ENCODE data around the gene SETD4.

SETD4 gene

DNA sequence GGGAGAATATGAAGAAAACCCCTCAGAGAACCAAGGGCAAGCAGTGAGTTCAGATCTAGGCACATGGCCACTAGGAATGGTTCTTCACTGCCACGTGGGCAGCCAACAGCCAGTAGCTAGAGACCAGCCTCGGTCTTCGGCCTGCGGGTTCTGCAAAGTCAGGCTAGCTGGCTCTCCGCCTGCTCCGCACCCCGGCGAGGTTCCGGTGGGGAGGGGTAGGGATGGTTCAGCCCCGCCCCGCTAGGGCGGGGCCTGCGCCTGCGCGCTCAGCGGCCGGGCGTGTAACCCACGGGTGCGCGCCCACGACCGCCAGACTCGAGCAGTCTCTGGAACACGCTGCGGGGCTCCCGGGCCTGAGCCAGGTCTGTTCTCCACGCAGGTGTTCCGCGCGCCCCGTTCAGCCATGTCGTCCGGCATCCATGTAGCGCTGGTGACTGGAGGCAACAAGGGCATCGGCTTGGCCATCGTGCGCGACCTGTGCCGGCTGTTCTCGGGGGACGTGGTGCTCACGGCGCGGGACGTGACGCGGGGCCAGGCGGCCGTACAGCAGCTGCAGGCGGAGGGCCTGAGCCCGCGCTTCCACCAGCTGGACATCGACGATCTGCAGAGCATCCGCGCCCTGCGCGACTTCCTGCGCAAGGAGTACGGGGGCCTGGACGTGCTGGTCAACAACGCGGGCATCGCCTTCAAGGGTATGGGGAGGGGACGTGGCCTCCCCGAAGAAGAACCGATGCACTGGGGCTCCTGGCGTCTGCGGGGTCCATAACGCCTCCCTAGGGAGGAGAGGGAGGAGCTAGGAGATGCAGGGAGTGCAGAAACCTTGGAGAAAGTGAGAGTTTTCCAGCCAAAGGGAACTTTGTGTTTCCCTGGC lies 9.6 kb upstream of the SETD4 start, which contains the start of gene CBR1:
CBR1 (plus strand) TSS at position 312 of the 871 bp plus-strand sequence; CDS start at position 404, 92 bp downstream.
- peak within 1 kb of the TSS in 1 of 2 experiments; percentile 19 for H3K14ac ChIP-seq (ENCODE audit: low read length in 2 of 2)
- no peak within 1 kb of the TSS for H2AK5ac ChIP-seq (ENCODE audit: low read length, severe bottlenecking)
- H3K4me3 ChIP-seq (ENCODE audit: insufficient read depth in 1 of 2, low read depth in 1 of 2, low read length in 2 of 2): peak within 1 kb of the TSS; percentile 9 to 91
- H4K8ac ChIP-seq (ENCODE audit: low read length): peak within 1 kb of the TSS; percentile 19
- no peak within 1 kb of the TSS for H2BK15ac ChIP-seq (ENCODE audit: low read depth, poor library complexity, severe bottlenecking)
- H2BK12ac ChIP-seq (ENCODE audit: low read length in 2 of 2): no peak within 1 kb of the TSS
- peaks cover 0 to 35% of the 10 kb centered on the region in 2 experiments for H3K36me3 ChIP-seq (ENCODE audit: control insufficient read depth in 1 of 2, insufficient read depth in 2 of 2, low read depth in 1 of 2, low read length in 2 of 2)
- peak within 1 kb of the TSS; percentile 3 for H4K91ac ChIP-seq (ENCODE audit: low read length)
- H3K4ac ChIP-seq (ENCODE audit: low read depth in 1 of 2, low read length in 2 of 2): no peak within 1 kb of the TSS
- H3K4me1 ChIP-seq (ENCODE audit: control insufficient read depth, insufficient read depth, low read depth, low read length): no peaks in the 10 kb centered on the region
- peaks cover 0 to 13% of the 10 kb centered on the region in 2 experiments for H3K27me3 ChIP-seq (ENCODE audit: control insufficient read depth in 1 of 2, insufficient read depth in 1 of 2, low read length in 2 of 2)
- H3K9ac ChIP-seq (ENCODE audit: low read length): peak within 1 kb of the TSS; percentile 90
- no peak within 1 kb of the TSS for H2AFZ ChIP-seq (ENCODE audit: low read depth, low read length)
- H3K9me3 ChIP-seq (ENCODE audit: control insufficient read depth, low read length): peaks cover 5% of the 10 kb centered on the region
- no peak within 1 kb of the TSS for H2BK5ac ChIP-seq (ENCODE audit: low read depth, low read length, poor library complexity, severe bottlenecking)
- no peaks in the 10 kb centered on the region for H3K79me1 ChIP-seq (replicated peaks; ENCODE audit: low read length, poor library complexity, severe bottlenecking)
- no peak within 1 kb of the TSS for H3K27ac ChIP-seq (ENCODE audit: low read length, poor library complexity, severe bottlenecking)
- H2BK120ac ChIP-seq (ENCODE audit: low read depth, low read length): no peak within 1 kb of the TSS
- peak; percentile 69 for DNase-seq
- no peak within 1 kb of the TSS for H3K4me2 ChIP-seq (ENCODE audit: low read length, poor library complexity, severe bottlenecking)
- WGBS: 75% methylated on average over 71 of the region's 71 CpGs
- no peak within 1 kb of the TSS for H3K23ac ChIP-seq (ENCODE audit: low read length in 2 of 2)
- peak within 1 kb of the TSS; percentile 45 to 82 for H3K18ac ChIP-seq (ENCODE audit: low read depth in 1 of 2, low read length in 2 of 2)

GRCh38 chr21:36068748-36069398 lies 8.5 kb upstream of the SETD4 start:
- Histone ChIP-seq H3K9ac (ENCODE audit: low read length) (peak overlapping the region; percentile 90), H2BK12ac (ENCODE audit: low read length in 2 of 2) (no peak overlapping the region), H3K4me3 (ENCODE audit: insufficient read depth in 1 of 2, low read depth in 1 of 2, low read length in 2 of 2) (peak overlapping the region in 1 of 2 experiments; percentile 91), H2AFZ (ENCODE audit: low read depth, low read length) (no peak overlapping the region), H4K91ac (ENCODE audit: low read length) (no peak overlapping the region), H3K27me3 (ENCODE audit: control insufficient read depth in 1 of 2, insufficient read depth in 1 of 2, low read length in 2 of 2) (peaks cover 0 to 13% of the 10 kb centered on the region in 2 experiments), H3K79me1 (replicated peaks; ENCODE audit: low read length, poor library complexity, severe bottlenecking) (no peaks in the 10 kb centered on the region), H3K14ac (ENCODE audit: low read length in 2 of 2) (no peak overlapping the region), H3K18ac (ENCODE audit: low read depth in 1 of 2, low read length in 2 of 2) (no peak overlapping the region), H2BK15ac (ENCODE audit: low read depth, poor library complexity, severe bottlenecking) (no peak overlapping the region), H3K36me3 (ENCODE audit: control insufficient read depth in 1 of 2, insufficient read depth in 2 of 2, low read depth in 1 of 2, low read length in 2 of 2) (peaks cover 0 to 30% of the 10 kb centered on the region in 2 experiments), H4K8ac (ENCODE audit: low read length) (no peak overlapping the region), H3K4me2 (ENCODE audit: low read length, poor library complexity, severe bottlenecking) (no peak overlapping the region), H2BK120ac (ENCODE audit: low read depth, low read length) (no peak overlapping the region), H2AK5ac (ENCODE audit: low read length, severe bottlenecking) (no peak overlapping the region), H2BK5ac (ENCODE audit: low read depth, low read length, poor library complexity, severe bottlenecking) (no peak overlapping the region), H3K9me3 (ENCODE audit: control insufficient read depth, low read length) (peaks cover 5% of the 10 kb centered on the region), H3K23ac (ENCODE audit: low read length in 2 of 2) (no peak overlapping the region), H3K4ac (ENCODE audit: low read depth in 1 of 2, low read length in 2 of 2) (no peak overlapping the region), H3K27ac (ENCODE audit: low read length, poor library complexity, severe bottlenecking) (no peak overlapping the region), H3K4me1 (ENCODE audit: control insufficient read depth, insufficient read depth, low read depth, low read length) (no peaks in the 10 kb centered on the region)
- DNase-seq: no peak
- 99% methylated on average over 4 of the region's 5 CpGs for WGBS

GRCh38 chr21:36065497-36066036 lies 5.2 kb upstream of the SETD4 start:
- WGBS: 96% methylated on average over 1 of the region's 3 CpGs
- Histone ChIP-seq H4K91ac (ENCODE audit: low read length) (no peak overlapping the region), H3K18ac (ENCODE audit: low read depth in 1 of 2, low read length in 2 of 2) (no peak overlapping the region), H3K9ac (ENCODE audit: low read length) (peak overlapping the region; percentile 4), H2AFZ (ENCODE audit: low read depth, low read length) (no peak overlapping the region), H3K14ac (ENCODE audit: low read length in 2 of 2) (no peak overlapping the region), H3K79me1 (replicated peaks; ENCODE audit: low read length, poor library complexity, severe bottlenecking) (no peaks in the 10 kb centered on the region), H3K27me3 (ENCODE audit: control insufficient read depth in 1 of 2, insufficient read depth in 1 of 2, low read length in 2 of 2) (no peaks in the 10 kb centered on the region), H4K8ac (ENCODE audit: low read length) (no peak overlapping the region), H3K36me3 (ENCODE audit: control insufficient read depth in 1 of 2, insufficient read depth in 2 of 2, low read depth in 1 of 2, low read length in 2 of 2) (no peaks in the 10 kb centered on the region), H2BK120ac (ENCODE audit: low read depth, low read length) (no peak overlapping the region), H3K4me3 (ENCODE audit: insufficient read depth in 1 of 2, low read depth in 1 of 2, low read length in 2 of 2) (no peak overlapping the region), H2BK15ac (ENCODE audit: low read depth, poor library complexity, severe bottlenecking) (no peak overlapping the region), H3K9me3 (ENCODE audit: control insufficient read depth, low read length) (peaks cover 5% of the 10 kb centered on the region), H3K4me1 (ENCODE audit: control insufficient read depth, insufficient read depth, low read depth, low read length) (no peaks in the 10 kb centered on the region), H2BK5ac (ENCODE audit: low read depth, low read length, poor library complexity, severe bottlenecking) (no peak overlapping the region), H3K4ac (ENCODE audit: low read depth in 1 of 2, low read length in 2 of 2) (no peak overlapping the region), H3K27ac (ENCODE audit: low read length, poor library complexity, severe bottlenecking) (no peak overlapping the region), H3K4me2 (ENCODE audit: low read length, poor library complexity, severe bottlenecking) (no peak overlapping the region), H2BK12ac (ENCODE audit: low read length in 2 of 2) (no peak overlapping the region), H2AK5ac (ENCODE audit: low read length, severe bottlenecking) (no peak overlapping the region), H3K23ac (ENCODE audit: low read length in 2 of 2) (no peak overlapping the region)
- peak; percentile 58 for DNase-seq

DNA sequence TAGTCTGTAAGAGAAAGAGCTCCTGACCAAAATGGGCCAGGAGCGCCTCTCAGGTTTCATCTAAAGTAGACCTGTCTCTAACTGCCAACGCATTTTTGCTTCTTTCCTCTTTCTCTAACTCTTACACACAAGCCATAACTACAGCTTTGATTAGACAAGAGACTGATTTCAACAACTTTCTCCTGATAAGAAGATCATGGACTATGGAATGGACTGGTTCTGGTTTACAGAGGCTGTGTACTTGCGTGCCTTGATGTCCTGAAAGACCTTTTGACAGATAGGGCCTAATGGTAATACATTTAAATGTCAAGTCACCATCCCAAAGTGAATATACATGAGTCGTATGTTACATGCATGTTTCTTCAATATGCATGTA lies 3.7 kb upstream of the SETD4 start:
- Histone ChIP-seq H3K36me3 (ENCODE audit: control insufficient read depth in 1 of 2, insufficient read depth in 2 of 2, low read depth in 1 of 2, low read length in 2 of 2) (no peaks in the 10 kb centered on the region), H3K18ac (ENCODE audit: low read depth in 1 of 2, low read length in 2 of 2) (no peak overlapping the region), H2AK5ac (ENCODE audit: low read length, severe bottlenecking) (no peak overlapping the region), H4K91ac (ENCODE audit: low read length) (no peak overlapping the region), H2BK15ac (ENCODE audit: low read depth, poor library complexity, severe bottlenecking) (no peak overlapping the region), H3K14ac (ENCODE audit: low read length in 2 of 2) (no peak overlapping the region), H3K4me2 (ENCODE audit: low read length, poor library complexity, severe bottlenecking) (no peak overlapping the region), H3K4ac (ENCODE audit: low read depth in 1 of 2, low read length in 2 of 2) (no peak overlapping the region), H4K8ac (ENCODE audit: low read length) (no peak overlapping the region), H3K4me3 (ENCODE audit: insufficient read depth in 1 of 2, low read depth in 1 of 2, low read length in 2 of 2) (no peak overlapping the region), H3K79me1 (replicated peaks; ENCODE audit: low read length, poor library complexity, severe bottlenecking) (no peaks in the 10 kb centered on the region), H2BK120ac (ENCODE audit: low read depth, low read length) (no peak overlapping the region), H3K4me1 (ENCODE audit: control insufficient read depth, insufficient read depth, low read depth, low read length) (peaks cover 3% of the 10 kb centered on the region), H2AFZ (ENCODE audit: low read depth, low read length) (no peak overlapping the region), H2BK12ac (ENCODE audit: low read length in 2 of 2) (no peak overlapping the region), H3K27me3 (ENCODE audit: control insufficient read depth in 1 of 2, insufficient read depth in 1 of 2, low read length in 2 of 2) (no peaks in the 10 kb centered on the region), H3K27ac (ENCODE audit: low read length, poor library complexity, severe bottlenecking) (no peak overlapping the region), H3K23ac (ENCODE audit: low read length in 2 of 2) (no peak overlapping the region), H2BK5ac (ENCODE audit: low read depth, low read length, poor library complexity, severe bottlenecking) (no peak overlapping the region), H3K9ac (ENCODE audit: low read length) (no peak overlapping the region), H3K9me3 (ENCODE audit: control insufficient read depth, low read length) (peaks cover 4% of the 10 kb centered on the region)
- DNase-seq: no peak
- WGBS: 99% methylated on average over 4 of the region's 4 CpGs
